Measurements from ENCODE around the gene BCR.

Gene BCR

GRCh38 chr22:23248583-23248982, 68.3 kb downstream of the BCR start:
- no peak overlapping the region for H3K4me3 ChIP-seq (replicated peaks; ENCODE audit: low read depth, low read length)
- DNase-seq (ENCODE audit: extremely low read depth, low read depth): no peak
- no peak for TF ChIP-seq CTCF (IDR thresholded peaks at IDR 0.05; ENCODE audit: low read depth, low read length, missing control alignments)

- DNase-seq (ENCODE audit: extremely low read depth, low read depth): no peak
Measured at GRCh38 chr22:23250056-23250784, 69.9 kb downstream of the BCR start.

DNA sequence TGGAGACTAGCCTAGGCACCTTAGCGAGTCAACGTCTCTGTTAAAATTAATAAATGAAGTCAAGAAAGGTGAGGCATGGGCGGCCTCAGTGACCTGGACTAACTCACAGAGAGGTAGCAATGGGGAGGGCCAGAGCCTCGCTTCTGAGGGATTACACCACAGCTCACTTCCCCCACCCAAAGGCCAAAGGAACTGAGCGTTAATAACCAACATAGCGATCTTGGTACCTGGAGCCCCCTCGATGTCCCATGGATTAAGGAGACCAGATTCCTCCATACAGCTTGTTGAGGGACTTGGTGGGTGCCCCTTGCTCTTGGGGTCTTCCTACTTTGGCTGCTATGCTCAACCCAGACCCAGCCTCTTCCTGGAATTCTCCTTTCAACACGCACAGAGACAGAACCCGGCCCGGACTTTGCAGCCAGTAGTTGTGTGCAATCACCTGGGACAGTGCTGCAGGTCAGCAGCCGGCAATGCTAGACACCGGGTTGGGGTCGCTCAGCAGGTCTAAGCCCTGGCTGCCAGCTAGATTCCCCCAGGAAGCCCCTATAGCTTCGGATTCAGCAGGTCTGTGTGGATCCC, 70.6 kb downstream of the BCR start:
- no peak overlapping the region for H3K4me3 ChIP-seq (replicated peaks; ENCODE audit: low read depth, low read length)
- DNase-seq (ENCODE audit: extremely low read depth, low read depth): no peak
- no peak for TF ChIP-seq CTCF (IDR thresholded peaks at IDR 0.05; ENCODE audit: low read depth, low read length, missing control alignments)

More at GRCh38 chr22:23250056-23250784, 69.9 kb downstream of the BCR start:
- no peak overlapping the region for H3K4me3 ChIP-seq (replicated peaks; ENCODE audit: low read depth, low read length)
- TF ChIP-seq CTCF (IDR thresholded peaks at IDR 0.05; ENCODE audit: low read depth, low read length, missing control alignments): no peak

- H3K4me3 ChIP-seq (replicated peaks; ENCODE audit: low read depth, low read length): no peak overlapping the region
- peak; percentile 45 for DNase-seq (ENCODE audit: extremely low read depth, low read depth)
Measured at GRCh38 chr22:23251445-23252093, 71.3 kb downstream of the BCR start.

DNA sequence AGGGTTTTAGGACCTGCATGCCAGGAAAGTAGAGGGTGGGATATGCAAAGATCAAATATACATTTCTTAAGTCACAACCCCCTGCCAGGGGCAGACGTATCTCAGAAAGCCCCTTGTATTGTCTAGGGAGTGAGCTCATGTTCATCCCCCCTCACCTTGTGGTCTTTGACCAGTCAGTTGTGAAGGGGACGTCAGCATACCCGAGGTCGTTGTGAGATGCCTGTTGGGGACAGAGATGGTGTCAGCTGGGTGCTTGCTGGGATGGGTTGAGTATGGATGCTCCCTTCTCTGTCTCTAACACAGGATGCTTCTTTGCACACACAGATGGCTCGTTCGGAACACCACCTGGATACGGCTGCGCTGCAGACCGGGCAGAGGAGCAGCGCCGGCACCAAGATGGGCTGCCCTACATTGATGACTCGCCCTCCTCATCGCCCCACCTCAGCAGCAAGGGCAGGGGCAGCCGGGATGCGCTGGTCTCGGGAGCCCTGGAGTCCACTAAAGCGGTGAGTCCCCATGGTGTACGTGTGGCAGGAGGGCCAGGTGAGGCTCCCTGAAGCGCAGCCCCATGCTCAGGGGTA, 73.3 kb downstream of the BCR start:
- TF ChIP-seq CTCF (IDR thresholded peaks at IDR 0.05; ENCODE audit: low read depth, low read length, missing control alignments): no peak
- DNase-seq (ENCODE audit: extremely low read depth, low read depth): no peak
- no peak overlapping the region for H3K4me3 ChIP-seq (replicated peaks; ENCODE audit: low read depth, low read length)

More at GRCh38 chr22:23251445-23252093, 71.3 kb downstream of the BCR start:
- TF ChIP-seq CTCF (IDR thresholded peaks at IDR 0.05; ENCODE audit: low read depth, low read length, missing control alignments): no peak

- no peak for TF ChIP-seq CTCF (IDR thresholded peaks at IDR 0.05; ENCODE audit: low read depth, low read length, missing control alignments)
- no peak for DNase-seq (ENCODE audit: extremely low read depth, low read depth)
- H3K4me3 ChIP-seq (replicated peaks; ENCODE audit: low read depth, low read length): no peak overlapping the region
Measured at GRCh38 chr22:23255506-23256170, 75.3 kb downstream of the BCR start.

All from HFF-Myc (cell line).